IMR-90 (cell line): ENCODE measurements around the gene ROBO1. TPM values are rescaled to one million over a fixed set of nuclear protein-coding genes. Genes with fewer than 3 reads are reported as not detected.

Source experiments
- ATAC-seq: fragments of 200-7000 bp; cut with Tn5 transposase; 2 replicates; pipeline ENCODE4 v1.9.1; 2020; ENCODE audit warnings: low read depth, mild to moderate bottlenecking, moderate library complexity
- BruUV-seq: library from RNA; stranded (reverse); fragments of 400-500 nt; replicated peaks from 2 replicates; lab custom pipeline; 2021; lab: Mats Ljungman, UMichigan
- CTCF ChIA-PET: fragments of 300-600 bp; formaldehyde crosslinking; extraction: SDS; loops from one replicate; lab custom pipeline; 2021; ENCODE audit warnings: antibody characterized with exemption; lab: Yijun Ruan, JAX
- POLR2A ChIA-PET: fragments of 300-600 bp; sonication (Branson Sonifier 250); formaldehyde crosslinking; loops from one replicate; lab custom pipeline; 2022; ENCODE audit warnings: antibody characterized with exemption; ENCODE audit not compliant: unreplicated experiment; lab: Charles Lee
- DNase-seq: peaks from one replicate; pipeline ENCODE4 v3.0.0; 2013
- H2AFZ ChIP-seq: replicated peaks from 2 replicates; pipeline ENCODE3; 2013; ENCODE audit warnings: low read length, mild to moderate bottlenecking; ENCODE audit not compliant: poor library complexity
- H2AK5ac ChIP-seq: 2 replicates; pipeline ENCODE4 v1.6.1; 2013; ENCODE audit warnings: low read depth, low read length, inconsistent platforms
- H2AK9ac ChIP-seq: replicated peaks from 2 replicates; pipeline ENCODE3; 2013; ENCODE audit warnings: mild to moderate bottlenecking, low read depth, low read length, moderate library complexity; ENCODE audit not compliant: poor library complexity
- H2BK120ac ChIP-seq: 2 replicates; pipeline ENCODE4 v1.6.1; 2013; ENCODE audit warnings: low read depth, low read length, inconsistent platforms
- H2BK15ac ChIP-seq: 3 replicates; pipeline ENCODE4 v1.6.1; 2013; ENCODE audit warnings: low read depth, low read length, inconsistent platforms
- H2BK20ac ChIP-seq: 2 replicates; pipeline ENCODE4 v1.6.1; 2013; ENCODE audit warnings: low read depth, mild to moderate bottlenecking, inconsistent platforms, low read length, moderate library complexity
- H2BK5ac ChIP-seq: 2 replicates; pipeline ENCODE4 v1.6.1; 2013; ENCODE audit warnings: mild to moderate bottlenecking, low read depth, low read length, inconsistent platforms; ENCODE audit not compliant: poor library complexity, severe bottlenecking
- H3K14ac ChIP-seq: replicated peaks from 2 replicates; pipeline ENCODE4 v1.6.1; 2013; ENCODE audit warnings: low read depth, low read length, inconsistent platforms
- H3K18ac ChIP-seq: 2 replicates; pipeline ENCODE4 v1.6.1; 2013; ENCODE audit warnings: low read depth, low read length, control low read depth
- H3K23ac ChIP-seq: 2 replicates; pipeline ENCODE4 v1.6.1; 2013; ENCODE audit warnings: low read depth, low read length, inconsistent platforms
- H3K27ac ChIP-seq: 2 replicates; pipeline ENCODE4 v1.5.1; 2013; ENCODE audit warnings: mild to moderate bottlenecking, control low read depth, low read length; ENCODE audit not compliant: insufficient read depth
- H3K27me3 ChIP-seq: 2 replicates; pipeline ENCODE4 v1.6.1; 2013; ENCODE audit warnings: low read length; ENCODE audit not compliant: control insufficient read depth, insufficient read depth
- H3K36me3 ChIP-seq: 2 replicates; pipeline ENCODE4 v1.6.1; 2013; ENCODE audit warnings: low read length, mixed read lengths; ENCODE audit not compliant: control insufficient read depth, insufficient read depth
- H3K4ac ChIP-seq: 2 replicates; pipeline ENCODE4 v1.6.1; 2013; ENCODE audit warnings: low read depth, low read length, inconsistent platforms
- H3K4me1 ChIP-seq: 2 replicates; pipeline ENCODE4 v1.6.1; 2013; ENCODE audit warnings: low read length, mixed read lengths; ENCODE audit not compliant: control insufficient read depth, insufficient read depth
- H3K4me2 ChIP-seq: 2 replicates; pipeline ENCODE4 v1.6.1; 2013; ENCODE audit warnings: low read depth, mild to moderate bottlenecking, control low read depth, low read length, moderate library complexity
- H3K4me3 ChIP-seq: 2 replicates; pipeline ENCODE4 v1.5.1; 2013; ENCODE audit warnings: low read depth, mild to moderate bottlenecking, control low read depth, low read length, moderate library complexity; ENCODE audit not compliant: insufficient read depth
- H3K56ac ChIP-seq: 2 replicates; pipeline ENCODE4 v1.6.1; 2013; ENCODE audit warnings: low read length, inconsistent platforms; ENCODE audit not compliant: insufficient read depth; ENCODE audit errors: extremely low read depth
- H3K79me1 ChIP-seq, 2 experiments: 2 replicates each; pipeline ENCODE4 v1.6.1; 2013; ENCODE audit warnings: low read length in 2 of 2, inconsistent platforms in 1 of 2, low read depth in 1 of 2
- H3K9ac ChIP-seq: 2 replicates; pipeline ENCODE4 v1.6.1; 2013; ENCODE audit warnings: low read depth, low read length, control low read depth
- H3K9me1 ChIP-seq: 2 replicates; pipeline ENCODE4 v1.6.1; 2013; ENCODE audit warnings: low read length, inconsistent platforms; ENCODE audit not compliant: insufficient read depth
- H3K9me3 ChIP-seq: 2 replicates; pipeline ENCODE4 v1.6.1; 2013; ENCODE audit warnings: low read length; ENCODE audit not compliant: control insufficient read depth, insufficient read depth
- H4K20me1 ChIP-seq: 2 replicates; pipeline ENCODE4 v1.6.1; 2013; ENCODE audit warnings: low read length, inconsistent platforms; ENCODE audit not compliant: insufficient read depth
- H4K5ac ChIP-seq: 2 replicates; pipeline ENCODE4 v1.6.1; 2013; ENCODE audit warnings: mild to moderate bottlenecking, low read depth, low read length, control low read depth
- H4K8ac ChIP-seq, 2 experiments: 2 replicates each; pipeline ENCODE4 v1.6.1; 2013; ENCODE audit warnings: low read depth in 2 of 2, low read length in 2 of 2, control low read depth in 1 of 2, inconsistent platforms in 1 of 2
- H4K91ac ChIP-seq: 2 replicates; pipeline ENCODE4 v1.6.1; 2013; ENCODE audit warnings: low read depth, low read length, inconsistent platforms; ENCODE audit not compliant: insufficient read depth
- CEBPB ChIP-seq: IDR thresholded peaks from 2 replicates; pipeline ENCODE4 v1.6.1; 2012; ENCODE audit warnings: low read depth, low read length, improper control_type of control experiment
- CHD1 ChIP-seq: IDR thresholded peaks from 2 replicates; pipeline ENCODE4 v1.6.1; 2012; ENCODE audit warnings: low read depth, low read length, improper control_type of control experiment
- FOS ChIP-seq: fragments of 150-350 bp; IDR thresholded peaks from 2 replicates; pipeline ENCODE4 v1.6.1; 2016; ENCODE audit warnings: low read depth, low read length
- MAFK ChIP-seq: IDR thresholded peaks from 2 replicates; pipeline ENCODE4 v1.6.1; 2012; ENCODE audit warnings: low read depth, low read length, improper control_type of control experiment
- MAZ ChIP-seq: IDR thresholded peaks from 2 replicates; pipeline ENCODE4 v1.6.1; 2012; ENCODE audit warnings: low read depth, mild to moderate bottlenecking, low read length, improper control_type of control experiment, moderate library complexity, borderline replicate concordance
- MXI1 ChIP-seq: IDR thresholded peaks from 2 replicates; pipeline ENCODE4 v1.6.1; 2012; ENCODE audit warnings: low read depth, mild to moderate bottlenecking, low read length, moderate library complexity, borderline replicate concordance
- NFE2L2 ChIP-seq: fragments of 150-350 bp; IDR thresholded peaks from 2 replicates; pipeline ENCODE4 v1.6.1; 2016; ENCODE audit warnings: low read depth, mild to moderate bottlenecking, low read length
- POLR2A ChIP-seq: IDR thresholded peaks from 2 replicates; pipeline ENCODE4 v1.6.1; 2012; ENCODE audit warnings: mild to moderate bottlenecking, low read depth, low read length
- RAD21 ChIP-seq: IDR thresholded peaks from 2 replicates; pipeline ENCODE4 v1.6.1; 2012; ENCODE audit warnings: low read length, improper control_type of control experiment
- RCOR1 ChIP-seq: IDR thresholded peaks from 2 replicates; pipeline ENCODE4 v1.6.1; 2012; ENCODE audit warnings: mild to moderate bottlenecking, low read length, improper control_type of control experiment; ENCODE audit not compliant: insufficient replicate concordance
- RFX5 ChIP-seq: IDR thresholded peaks from 2 replicates; pipeline ENCODE4 v1.8.0; 2012; ENCODE audit warnings: low read depth, mild to moderate bottlenecking, low read length, moderate library complexity
- SMC3 ChIP-seq: fragments of 150-350 bp; IDR thresholded peaks from 2 replicates; pipeline ENCODE4 v1.6.1; 2016; ENCODE audit warnings: low read depth, mild to moderate bottlenecking, antibody characterized with exemption, low read length, moderate library complexity
- USF2 ChIP-seq: fragments of 150-350 bp; IDR thresholded peaks from 2 replicates; pipeline ENCODE4 v1.6.1; 2017; ENCODE audit warnings: mild to moderate bottlenecking, antibody characterized with exemption, low read length, low read depth
- WGBS, 2 experiments: methylation state at CpG; one replicate each; pipeline versions ENCODE4 v1.1.5 to v1.1.7; 2013; ENCODE audit warnings: missing lambda C conversion rate in 2 of 2; ENCODE audit not compliant: insufficient read length in 1 of 2; ENCODE audit errors: extremely low coverage in 2 of 2; 5-methylcytosine and 5-hydroxymethylcytosine counted together
- dilution Hi-C: fragments of 300-500 bp; cut with HindIII; formaldehyde crosslinking; loops from one replicate; pipeline ENCODE4 v1.14.3; 2018; ENCODE audit warnings: low sequenced_read_pairs; ENCODE audit not compliant: unreplicated experiment
- in situ Hi-C: fragments of 300-500 bp; cut with MboI; formaldehyde crosslinking; loops from 3 replicates; pipeline ENCODE4 v1.14.3; 2019; ENCODE audit warnings: low sequenced_read_pairs, inconsistent platforms, mixed read lengths
- intact Hi-C: fragments of 100-400 bp; cut with micrococcal nuclease; formaldehyde crosslinking; loops from 2 replicates; pipeline ENCODE4 v1.10.0; 2022
- polyA plus RNA-seq, 3 experiments: library from polyadenylated mRNA; depleted of rRNA; stranded (reverse); fragments of >200 nt; gene quantifications; 2 replicates each; pipeline ENCODE4 v1.2.3, GENCODE V29; 2012; ENCODE audit warnings: low replicate concordance in 1 of 3
- total RNA-seq: library from RNA; depleted of rRNA; stranded (reverse); fragments of >200 nt; gene quantifications from 2 replicates; pipeline ENCODE4 v1.2.3, GENCODE V29; 2012
- TF ChIP-seq, protein P1 (sequence below): fragments of 150-350 bp; IDR thresholded peaks from 2 replicates; pipeline ENCODE4 v1.6.1; 2016; ENCODE audit warnings: low read depth, mild to moderate bottlenecking, low read length, moderate library complexity, borderline replicate concordance
- TF ChIP-seq, protein P2 (sequence below): conservative IDR thresholded peaks from 2 replicates; pipeline ENCODE4 v1.5.1; 2012; ENCODE audit warnings: mild to moderate bottlenecking, low read depth, low read length, improper control_type of control experiment

ROBO1 gene
- total and polyA plus RNA-seq, 2 of the 4 experiments (the other 2 are of a cell fraction) = 24.1 to 53.9 TPM

GRCh38 chr3:79005084-79005483 is 762.7 kb downstream of the ROBO1 start:
- no peak overlapping the region for H2BK5ac ChIP-seq
- H3K23ac ChIP-seq = no peak overlapping the region
- H3K4me1 ChIP-seq = no peaks in the 10 kb centered on the region
- no peak overlapping the region for H4K5ac ChIP-seq
- H3K27me3 ChIP-seq = no peaks in the 10 kb centered on the region
- H3K27ac ChIP-seq = no peak overlapping the region
- H3K9ac ChIP-seq = no peak overlapping the region
- no CpG with 5 or more reads among the region's 6 CpGs for WGBS, 2 experiments
- H4K8ac ChIP-seq = no peak overlapping the region
- in situ Hi-C loops = no loop called here
- no peak overlapping the region for H3K14ac ChIP-seq
- H2BK20ac ChIP-seq = no peak overlapping the region
- POLR2A ChIA-PET = no interaction called here
- H4K91ac ChIP-seq = no peak overlapping the region
- no peak overlapping the region for H3K56ac ChIP-seq
- H2AFZ ChIP-seq = no peak overlapping the region
- dilution Hi-C loops = no loop called here
- no TSS peak for BruUV-seq
- CTCF ChIA-PET = no interaction called here
- no peaks in the 10 kb centered on the region for H3K9me1 ChIP-seq
- H4K20me1 ChIP-seq = no peaks in the 10 kb centered on the region; the same call in none of the 2 replicates
- no peak overlapping the region for H3K18ac ChIP-seq
- no peaks in the 10 kb centered on the region for H3K9me3 ChIP-seq
- intact Hi-C loops = no loop called here
- no peak overlapping the region for H2BK120ac ChIP-seq
- no peak for TF ChIP-seq RCOR1
- TF ChIP-seq CHD1 = no peak
- no peak for TF ChIP-seq MXI1
- no peak for TF ChIP-seq NFE2L2
- TF ChIP-seq MAZ = no peak
- TF ChIP-seq SMC3 = no peak
- TF ChIP-seq CEBPB = no peak
- TF ChIP-seq RAD21 = no peak
- no peak for TF ChIP-seq MAFK
- TF ChIP-seq FOS = no peak
- no peak for TF ChIP-seq RFX5
- TF ChIP-seq POLR2A = no peak
- TF ChIP-seq, protein P1, sequence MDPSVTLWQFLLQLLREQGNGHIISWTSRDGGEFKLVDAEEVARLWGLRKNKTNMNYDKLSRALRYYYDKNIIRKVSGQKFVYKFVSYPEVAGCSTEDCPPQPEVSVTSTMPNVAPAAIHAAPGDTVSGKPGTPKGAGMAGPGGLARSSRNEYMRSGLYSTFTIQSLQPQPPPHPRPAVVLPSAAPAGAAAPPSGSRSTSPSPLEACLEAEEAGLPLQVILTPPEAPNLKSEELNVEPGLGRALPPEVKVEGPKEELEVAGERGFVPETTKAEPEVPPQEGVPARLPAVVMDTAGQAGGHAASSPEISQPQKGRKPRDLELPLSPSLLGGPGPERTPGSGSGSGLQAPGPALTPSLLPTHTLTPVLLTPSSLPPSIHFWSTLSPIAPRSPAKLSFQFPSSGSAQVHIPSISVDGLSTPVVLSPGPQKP = no peak
- TF ChIP-seq, protein P2, sequence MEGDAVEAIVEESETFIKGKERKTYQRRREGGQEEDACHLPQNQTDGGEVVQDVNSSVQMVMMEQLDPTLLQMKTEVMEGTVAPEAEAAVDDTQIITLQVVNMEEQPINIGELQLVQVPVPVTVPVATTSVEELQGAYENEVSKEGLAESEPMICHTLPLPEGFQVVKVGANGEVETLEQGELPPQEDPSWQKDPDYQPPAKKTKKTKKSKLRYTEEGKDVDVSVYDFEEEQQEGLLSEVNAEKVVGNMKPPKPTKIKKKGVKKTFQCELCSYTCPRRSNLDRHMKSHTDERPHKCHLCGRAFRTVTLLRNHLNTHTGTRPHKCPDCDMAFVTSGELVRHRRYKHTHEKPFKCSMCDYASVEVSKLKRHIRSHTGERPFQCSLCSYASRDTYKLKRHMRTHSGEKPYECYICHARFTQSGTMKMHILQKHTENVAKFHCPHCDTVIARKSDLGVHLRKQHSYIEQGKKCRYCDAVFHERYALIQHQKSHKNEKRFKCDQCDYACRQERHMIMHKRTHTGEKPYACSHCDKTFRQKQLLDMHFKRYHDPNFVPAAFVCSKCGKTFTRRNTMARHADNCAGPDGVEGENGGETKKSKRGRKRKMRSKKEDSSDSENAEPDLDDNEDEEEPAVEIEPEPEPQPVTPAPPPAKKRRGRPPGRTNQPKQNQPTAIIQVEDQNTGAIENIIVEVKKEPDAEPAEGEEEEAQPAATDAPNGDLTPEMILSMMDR = no peak
- TF ChIP-seq USF2 = no peak
- no peak overlapping the region for H2AK5ac ChIP-seq
- no peak overlapping the region for H2BK15ac ChIP-seq
- no peak overlapping the region for H3K4ac ChIP-seq
- H2AK9ac ChIP-seq = no peak overlapping the region
- no peak overlapping the region for H3K4me2 ChIP-seq
- no peak for ATAC-seq
- H3K4me3 ChIP-seq = no peak overlapping the region
- DNase-seq = no peak
- no peaks in the 10 kb centered on the region for H3K36me3 ChIP-seq
- peaks cover 13 to 16% of the 10 kb centered on the region in 2 experiments; a peak in 3 of 4 replicates for H3K79me1 ChIP-seq
